GM12873 (cell line): ENCODE measurements around the gene AASS.

Experiments
- TF ChIP-seq, protein P1 (sequence below): IDR thresholded peaks from 2 replicates; pipeline ENCODE4 v1.5.1; 2012; ENCODE audit warnings: low read depth, mild to moderate bottlenecking, moderate library complexity, low read length, control low read depth; ENCODE audit not compliant: insufficient read depth; ENCODE audit errors: missing control alignments

The AASS gene

DNA sequence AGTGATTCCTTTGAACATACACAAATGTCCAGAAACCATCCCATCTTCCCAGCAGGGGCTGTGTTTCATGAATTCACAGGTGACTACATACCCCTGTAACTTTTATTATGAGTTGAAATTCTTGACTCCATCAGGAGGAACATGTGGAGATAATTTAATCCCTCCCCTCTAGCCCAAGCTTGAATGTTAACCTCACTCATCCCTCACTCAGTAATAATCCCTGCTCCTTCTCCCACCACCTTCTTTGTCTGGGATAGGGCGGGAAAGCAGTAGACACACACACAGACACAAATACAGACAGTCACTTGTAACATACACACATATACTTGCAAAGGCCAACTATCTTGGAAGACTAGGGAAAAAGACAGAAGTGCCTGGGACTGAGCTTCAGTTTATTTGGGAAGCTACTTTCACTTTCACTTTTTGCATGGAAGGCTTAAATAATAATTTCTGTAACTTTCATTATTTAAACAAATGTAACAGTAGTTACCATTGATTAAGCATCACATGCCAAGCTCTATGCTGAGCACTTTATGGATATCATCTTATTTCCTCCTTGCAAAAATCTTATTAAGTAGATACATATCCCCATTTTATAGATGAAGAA, 7.3 kb downstream of the AASS start:
- TF ChIP-seq, protein P1, sequence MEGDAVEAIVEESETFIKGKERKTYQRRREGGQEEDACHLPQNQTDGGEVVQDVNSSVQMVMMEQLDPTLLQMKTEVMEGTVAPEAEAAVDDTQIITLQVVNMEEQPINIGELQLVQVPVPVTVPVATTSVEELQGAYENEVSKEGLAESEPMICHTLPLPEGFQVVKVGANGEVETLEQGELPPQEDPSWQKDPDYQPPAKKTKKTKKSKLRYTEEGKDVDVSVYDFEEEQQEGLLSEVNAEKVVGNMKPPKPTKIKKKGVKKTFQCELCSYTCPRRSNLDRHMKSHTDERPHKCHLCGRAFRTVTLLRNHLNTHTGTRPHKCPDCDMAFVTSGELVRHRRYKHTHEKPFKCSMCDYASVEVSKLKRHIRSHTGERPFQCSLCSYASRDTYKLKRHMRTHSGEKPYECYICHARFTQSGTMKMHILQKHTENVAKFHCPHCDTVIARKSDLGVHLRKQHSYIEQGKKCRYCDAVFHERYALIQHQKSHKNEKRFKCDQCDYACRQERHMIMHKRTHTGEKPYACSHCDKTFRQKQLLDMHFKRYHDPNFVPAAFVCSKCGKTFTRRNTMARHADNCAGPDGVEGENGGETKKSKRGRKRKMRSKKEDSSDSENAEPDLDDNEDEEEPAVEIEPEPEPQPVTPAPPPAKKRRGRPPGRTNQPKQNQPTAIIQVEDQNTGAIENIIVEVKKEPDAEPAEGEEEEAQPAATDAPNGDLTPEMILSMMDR, result no peak

DNA sequence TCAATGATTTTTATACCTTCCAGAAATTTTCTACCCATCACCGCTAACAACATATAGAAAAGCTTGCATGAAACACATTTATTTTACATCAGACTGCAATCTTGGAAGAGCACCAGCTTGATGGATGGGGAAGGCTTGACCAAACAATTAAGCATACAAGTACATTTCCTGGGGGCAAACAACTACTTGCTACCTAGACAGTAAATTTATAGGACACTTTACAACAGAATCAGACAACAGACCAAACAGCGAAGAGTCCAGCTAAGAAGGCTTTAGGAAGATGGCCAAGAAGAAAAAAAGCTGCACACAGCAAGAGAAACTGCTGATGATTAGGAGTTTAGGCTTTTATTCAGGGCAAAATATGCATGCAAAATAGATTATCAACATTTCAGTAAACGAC, 8.0 kb downstream of the AASS start:
- TF ChIP-seq, protein P1, result no peak

DNA sequence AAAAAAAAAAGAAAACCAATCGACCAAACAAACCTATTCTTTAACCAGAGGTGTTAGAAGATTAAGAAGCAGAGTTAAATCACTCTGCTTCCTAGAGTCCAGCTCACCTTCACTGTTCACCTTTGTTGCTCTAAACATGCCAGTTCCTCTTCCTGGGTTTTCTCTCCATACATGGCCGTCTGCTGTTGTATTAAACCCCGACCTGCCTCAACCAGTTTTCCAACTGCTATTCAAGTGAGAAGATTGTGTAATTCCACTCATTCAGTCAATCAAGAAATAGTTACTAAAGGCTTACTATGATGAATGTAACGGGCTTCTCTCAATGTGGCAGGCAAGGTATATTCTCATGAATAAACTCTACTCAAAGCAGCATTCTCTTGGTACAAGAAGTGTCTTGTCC, 8.8 kb downstream of the AASS start:
- TF ChIP-seq, protein P1, result no peak

DNA sequence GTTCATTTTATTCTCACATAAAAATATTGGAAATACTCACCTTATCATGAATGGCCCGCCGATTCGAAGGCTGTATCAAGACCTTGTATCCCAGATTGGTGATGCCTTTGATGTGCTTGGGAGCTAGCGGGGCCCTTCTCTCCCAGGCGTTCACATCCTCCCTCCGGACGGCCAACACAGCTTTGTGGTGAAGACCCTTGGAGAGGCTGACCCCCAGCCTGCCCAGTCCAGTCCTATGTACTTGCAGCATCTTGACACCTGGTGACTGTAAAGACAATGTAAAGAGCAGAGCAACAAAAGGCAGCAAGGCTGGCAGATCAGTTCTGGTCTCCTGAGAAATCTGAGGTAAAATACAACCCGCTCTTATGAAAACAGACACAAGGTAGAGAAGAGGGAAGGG, 10.6 kb downstream of the AASS start:
- TF ChIP-seq, protein P1, result no peak

DNA sequence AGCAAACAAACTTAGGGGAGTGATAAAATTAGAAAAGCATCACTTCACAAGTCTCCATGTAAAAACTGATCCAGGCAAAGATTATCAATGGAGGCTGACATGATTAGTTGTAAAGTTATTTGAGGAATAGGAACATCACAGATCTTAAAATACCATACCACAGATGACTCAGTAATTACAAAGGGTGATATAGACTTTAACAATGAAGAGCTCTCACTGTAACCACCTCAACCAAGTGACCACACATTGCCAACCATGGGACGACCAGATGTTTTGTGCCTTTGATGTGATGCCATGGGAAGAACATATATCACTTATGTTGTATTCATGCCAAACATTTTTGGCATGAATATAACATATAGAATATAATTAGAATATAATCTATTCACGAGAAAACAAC, 11.7 kb downstream of the AASS start:
- TF ChIP-seq, protein P1, result no peak

DNA sequence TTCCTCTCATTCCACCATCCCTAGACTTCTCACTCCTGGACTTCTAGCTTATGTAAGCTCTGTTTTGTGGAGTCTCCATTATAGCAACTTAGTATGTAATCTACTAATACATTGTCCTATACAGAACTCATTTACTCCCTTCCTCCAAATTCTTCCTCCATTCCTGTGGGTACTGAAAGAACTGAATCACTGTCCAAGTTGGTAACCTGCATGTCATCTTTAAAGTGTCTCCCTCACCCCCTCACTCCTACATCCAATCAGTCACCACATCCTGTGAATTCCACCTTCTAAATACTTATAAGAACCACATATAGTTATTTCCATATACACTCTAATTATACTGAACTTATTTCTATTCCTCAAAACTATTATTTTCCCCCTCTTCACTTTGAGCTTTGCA, 20.3 kb downstream of the AASS start:
- TF ChIP-seq, protein P1, result no peak

DNA sequence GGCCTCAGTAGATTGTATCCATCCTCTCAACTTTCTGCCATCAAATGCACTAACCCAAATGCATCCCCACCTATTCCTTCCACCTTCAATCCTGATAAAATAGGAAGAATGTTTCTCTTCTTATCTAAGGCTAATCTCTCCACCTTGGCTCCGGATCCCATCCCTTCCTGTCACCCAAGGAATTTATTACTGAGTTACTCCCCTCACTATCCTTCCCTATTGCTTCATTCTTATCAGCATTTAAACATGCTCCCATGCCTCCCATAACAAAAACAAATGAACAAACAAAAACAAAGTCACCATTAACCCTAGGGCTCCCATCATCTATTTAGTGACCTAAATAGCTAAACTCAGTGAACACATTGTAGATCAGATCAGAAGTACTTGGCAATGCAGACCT, 25.3 kb downstream of the AASS start:
- TF ChIP-seq, protein P1, result no peak
